ENCODE data around the gene RAI14.

The RAI14 gene

DNA sequence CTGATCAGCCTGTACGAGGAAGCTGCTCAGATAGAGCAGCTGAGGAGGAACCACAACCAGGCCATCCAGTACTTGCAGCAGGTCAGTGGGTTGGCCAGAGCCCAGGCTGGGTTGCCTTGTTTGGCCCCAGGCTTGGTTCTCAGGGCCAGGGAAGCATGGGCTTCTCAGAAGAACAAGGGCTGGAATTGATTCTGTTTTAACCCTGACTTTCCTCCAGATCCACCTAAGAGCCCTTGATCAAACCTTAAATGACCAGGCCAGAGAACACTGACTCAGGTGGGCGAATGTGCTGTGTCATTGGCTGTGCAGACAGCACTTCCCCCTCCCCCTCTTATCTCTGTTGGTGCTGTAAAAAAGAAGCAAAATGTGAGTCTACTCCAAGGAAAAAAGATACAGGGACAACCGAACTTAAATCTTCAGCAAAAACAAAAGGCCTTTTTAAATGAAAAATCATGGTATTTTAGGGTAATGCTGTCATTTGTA, 210.9 kb downstream of the RAI14 start:
- no peak for DNase-seq

DNA sequence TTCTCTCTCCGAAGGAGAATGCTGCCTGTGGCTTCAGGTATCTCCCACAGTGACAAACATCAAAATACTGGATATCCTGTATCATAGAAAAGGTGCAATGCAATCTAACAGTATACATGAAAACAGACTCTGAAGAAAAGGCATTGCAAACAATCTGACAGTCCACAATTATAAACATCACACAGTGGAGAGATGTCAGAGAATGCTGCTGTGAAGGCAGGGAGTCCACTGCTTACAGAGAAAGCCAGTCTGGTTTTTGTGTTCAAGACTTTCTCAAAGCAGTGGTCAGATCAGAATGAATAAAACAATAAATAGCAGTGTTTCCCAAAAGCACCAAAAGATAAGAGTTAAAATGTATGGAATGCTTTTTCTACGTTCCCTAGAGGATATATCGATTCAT, 211.5 kb downstream of the RAI14 start:
- DNase-seq = no peak

DNA sequence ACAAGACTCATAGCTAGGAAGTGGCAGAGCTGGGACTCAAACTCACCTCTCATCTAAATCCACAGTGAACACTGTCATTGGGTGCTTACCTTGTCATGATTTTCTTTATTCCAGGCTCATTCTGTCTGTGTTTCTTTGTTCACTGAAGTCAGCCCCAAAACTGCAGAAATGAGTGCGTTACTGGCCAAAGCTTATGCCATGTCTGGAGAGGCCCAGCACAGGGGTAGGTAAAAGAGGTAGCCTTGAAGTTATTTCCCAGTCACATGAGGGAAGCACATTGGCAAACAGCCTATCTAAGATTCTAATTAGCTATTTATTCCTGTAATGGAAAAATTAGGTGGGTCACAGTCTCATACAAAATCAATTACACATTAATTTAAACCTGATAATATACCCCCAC, 212.7 kb downstream of the RAI14 start:
- DNase-seq = no peak

DNA sequence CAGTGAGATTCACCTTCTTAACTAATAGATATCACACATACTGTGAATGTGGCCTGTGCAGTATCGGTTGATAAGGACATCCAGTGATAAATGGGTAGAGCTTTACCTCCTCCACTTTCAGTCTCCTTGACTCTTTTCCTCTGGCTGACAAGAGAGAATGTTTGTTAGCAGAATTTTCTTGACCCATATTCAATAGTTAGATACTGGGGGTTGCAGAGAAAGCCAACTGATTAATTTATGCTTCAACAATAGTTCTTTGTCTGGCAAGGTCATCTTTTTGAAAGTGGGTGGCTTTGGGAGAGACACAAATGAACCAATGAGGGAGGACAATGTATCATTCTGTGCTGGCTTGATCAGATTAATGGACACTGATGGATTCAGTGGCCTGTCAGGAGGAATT, 213.1 kb downstream of the RAI14 start:
- DNase-seq = no peak

DNA sequence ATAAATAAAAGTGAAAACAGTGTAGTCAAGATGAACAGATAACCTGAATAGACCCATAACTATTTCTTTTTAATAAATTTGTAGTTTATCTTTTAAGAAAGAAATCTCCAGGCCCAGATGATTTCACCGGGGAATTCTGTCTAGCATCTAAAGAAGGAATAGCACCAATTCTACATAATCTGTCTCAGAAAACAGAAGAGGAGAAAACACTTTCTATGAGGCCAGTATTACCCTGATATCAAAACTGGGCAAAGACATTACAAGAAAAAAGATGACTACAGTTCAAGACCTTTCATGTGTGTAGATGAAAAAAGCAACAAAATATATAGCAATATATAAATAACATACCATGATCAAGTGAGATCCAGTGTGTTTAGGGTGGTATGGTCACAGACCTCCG, 214.3 kb downstream of the RAI14 start:
- DNase-seq = no peak

DNA sequence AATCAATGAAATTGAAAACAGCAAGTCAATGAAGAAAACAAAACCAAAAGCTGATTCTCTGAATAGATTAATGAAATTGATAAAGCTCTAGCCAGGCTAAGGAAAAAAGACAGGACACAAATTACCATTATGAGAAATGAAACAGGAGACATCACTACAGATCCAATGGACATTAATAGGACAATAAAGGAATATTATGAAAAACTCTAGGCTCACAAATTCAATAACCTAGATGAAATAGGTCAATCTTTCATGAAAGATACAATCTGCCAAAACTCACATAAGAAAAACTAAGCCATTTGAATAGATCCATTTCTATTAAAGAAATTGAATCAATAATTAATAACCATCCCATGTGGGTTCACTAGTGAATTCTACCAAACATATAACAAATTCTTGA, 220.1 kb downstream of the RAI14 start:
- DNase-seq = no peak

DNA sequence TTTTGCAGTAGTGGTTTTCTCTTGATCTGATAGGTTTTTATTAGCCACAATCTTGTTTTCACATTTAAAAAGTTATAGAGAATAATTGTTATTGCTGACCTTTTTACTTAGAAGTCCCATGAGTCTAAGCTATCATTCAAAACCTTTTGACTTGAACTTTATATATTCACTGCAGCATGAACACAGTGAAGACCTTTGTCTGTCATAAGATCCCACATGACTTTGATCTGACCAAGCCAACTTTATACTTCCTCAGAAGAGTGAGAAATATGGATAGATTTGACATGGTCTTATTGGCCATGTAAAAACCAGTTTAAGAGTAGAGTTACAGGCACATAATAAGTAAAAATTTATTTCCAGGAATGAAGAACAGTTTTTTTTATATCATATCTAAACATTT, 225.1 kb downstream of the RAI14 start:
- DNase-seq = no peak

Measured in femur (tissue), 1 donor.